GM19467 (cell line): ENCODE results near the gene MYBBP1A.
"Not testable (repeated sequence)": the region's sequence is repeated elsewhere in the genome, so short reads cannot be mapped to it uniquely, and the experiment has no call there.

Experiments
- ATAC-seq: cut with Tn5 transposase; IDR thresholded peaks from one replicate; pipeline ENCODE4 v1.9.1; 2021; ENCODE audit warnings: mild to moderate bottlenecking, moderate library complexity; ENCODE audit not compliant: unreplicated experiment

MYBBP1A gene

DNA sequence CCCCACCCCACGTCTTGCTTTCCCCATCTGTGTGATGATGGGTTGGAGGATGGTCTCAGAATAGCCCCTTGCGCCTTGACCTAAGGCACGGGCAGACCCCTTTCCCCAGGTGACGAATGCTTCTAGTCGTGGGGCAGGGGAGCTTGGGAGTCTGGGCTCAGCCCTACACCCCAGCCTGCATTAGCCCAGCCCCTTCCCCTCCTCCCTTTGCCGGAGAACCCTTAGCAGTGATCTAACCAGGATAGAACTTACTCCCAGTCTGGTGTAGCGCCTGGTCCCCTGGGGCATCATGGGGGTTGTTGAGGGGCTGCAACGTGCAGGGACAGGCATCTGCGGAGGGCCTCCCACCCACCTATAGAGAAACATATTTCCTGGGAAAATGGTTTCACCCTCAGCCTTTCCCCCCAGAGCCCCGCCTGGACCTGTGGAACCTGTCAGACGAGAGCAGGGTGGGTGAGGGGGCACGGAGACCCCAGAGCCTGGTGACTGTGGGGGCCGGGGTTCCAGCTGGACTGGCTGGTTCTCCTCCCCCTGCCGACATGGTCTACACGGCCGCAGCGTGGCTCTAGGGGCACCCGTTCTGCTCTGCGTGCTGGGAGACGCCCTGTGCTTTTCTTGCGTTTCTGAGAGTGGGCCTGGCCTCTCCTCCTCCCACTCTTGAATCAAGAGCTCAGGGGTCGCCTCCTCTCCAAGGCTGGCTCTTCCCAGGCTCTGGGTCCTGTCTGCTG, 33.9 kb upstream of the MYBBP1A start:
- no peak for ATAC-seq

DNA sequence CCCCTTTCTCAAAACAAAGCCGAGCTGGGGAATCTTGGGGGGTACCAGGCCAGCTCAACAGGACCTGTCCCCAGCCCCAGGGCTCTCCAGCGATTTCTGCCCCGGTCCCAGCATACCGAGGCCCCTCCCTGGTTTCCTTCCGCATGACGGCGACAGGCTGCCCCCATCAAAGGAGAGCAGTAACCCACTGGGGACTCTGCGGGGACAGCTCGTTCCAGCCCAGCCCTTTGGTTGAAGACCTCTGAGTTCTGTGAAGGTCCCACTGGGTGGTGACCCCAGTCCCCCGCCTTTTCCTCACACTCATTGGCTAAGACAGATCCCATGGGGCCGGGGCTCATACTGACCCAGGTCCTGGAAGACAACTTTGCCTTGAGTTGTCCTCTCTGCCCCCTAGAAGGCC, 33.2 kb upstream of the MYBBP1A start:
- ATAC-seq, result no peak

DNA sequence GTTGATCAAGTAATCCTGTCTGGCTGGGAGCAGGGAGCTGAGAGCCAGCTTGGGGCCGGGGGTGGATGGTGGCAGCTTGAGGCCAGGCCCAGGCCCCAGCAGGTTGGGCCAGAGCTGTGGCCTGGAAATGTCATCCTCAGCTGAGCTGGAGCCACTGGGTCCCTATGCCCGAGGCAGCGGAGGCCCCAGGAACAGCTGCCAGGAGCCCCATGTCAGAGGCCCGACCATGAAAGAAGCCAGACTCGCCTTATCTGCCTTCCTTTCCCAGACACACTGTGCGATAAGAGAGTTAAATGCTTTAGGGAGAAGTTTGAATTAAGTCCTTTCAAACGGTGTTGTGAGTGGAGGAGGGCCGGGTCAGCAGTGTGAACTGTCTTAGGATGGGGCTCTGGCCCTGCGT, 32.6 kb upstream of the MYBBP1A start:
- ATAC-seq, result no peak

DNA sequence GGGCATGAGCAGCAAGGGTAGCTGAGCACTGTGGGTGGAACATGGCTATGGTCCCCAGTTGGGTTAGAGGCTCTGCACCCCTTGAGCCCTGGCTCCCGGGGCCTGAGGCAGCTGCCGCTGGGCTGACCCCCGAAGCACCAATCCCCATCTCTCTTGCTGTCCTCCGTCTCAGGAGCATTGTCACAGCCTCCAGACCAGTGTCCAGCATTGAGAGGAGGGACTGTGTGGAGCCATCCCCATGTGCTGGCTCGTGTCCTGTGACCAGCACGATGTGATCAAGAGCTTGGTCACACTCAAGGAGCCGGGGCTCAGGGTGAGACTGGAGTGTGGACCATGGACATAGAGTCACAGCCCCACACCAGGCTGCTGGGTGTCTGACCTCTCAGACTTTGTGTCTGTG, 32.0 kb upstream of the MYBBP1A start:
- ATAC-seq, result no peak

DNA sequence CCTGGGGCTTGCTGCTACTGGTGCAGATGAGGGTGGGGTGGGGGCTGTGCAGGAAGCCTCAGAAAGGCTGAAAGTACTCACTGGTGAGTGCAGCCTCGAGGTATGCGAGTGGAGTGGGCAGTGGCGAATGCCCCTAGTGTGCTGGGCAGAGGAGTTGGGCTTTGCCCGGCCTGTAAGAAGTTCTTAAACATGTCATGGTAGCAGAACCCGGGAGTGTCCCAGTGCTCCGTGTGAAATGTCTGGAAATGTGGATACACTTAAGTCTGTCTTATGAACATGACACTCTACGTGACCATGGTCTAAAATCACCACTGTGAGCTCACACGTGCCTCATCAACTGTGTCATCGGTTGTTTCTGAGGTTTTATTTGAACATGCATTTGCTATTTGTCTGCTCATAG, 30.9 kb upstream of the MYBBP1A start:
- ATAC-seq, result no peak

DNA sequence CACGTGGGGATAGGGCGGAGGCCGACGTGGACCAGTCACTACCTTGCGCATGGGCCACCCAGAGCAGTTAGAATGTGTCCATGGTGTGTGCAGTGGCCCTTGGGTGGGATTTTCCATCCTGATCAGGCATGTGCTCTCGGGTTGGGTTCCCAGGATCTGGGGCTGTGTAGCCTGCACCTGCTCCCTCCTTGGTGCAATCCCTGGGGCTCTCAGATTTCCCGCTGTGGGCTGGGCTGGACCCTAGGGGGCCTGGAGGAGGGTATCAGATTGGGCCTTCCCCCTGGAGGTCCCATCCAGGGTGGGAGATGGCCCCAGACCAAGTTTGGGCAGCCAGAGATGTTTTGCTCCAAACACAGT, 30.4 kb upstream of the MYBBP1A start:
- ATAC-seq, result no peak

DNA sequence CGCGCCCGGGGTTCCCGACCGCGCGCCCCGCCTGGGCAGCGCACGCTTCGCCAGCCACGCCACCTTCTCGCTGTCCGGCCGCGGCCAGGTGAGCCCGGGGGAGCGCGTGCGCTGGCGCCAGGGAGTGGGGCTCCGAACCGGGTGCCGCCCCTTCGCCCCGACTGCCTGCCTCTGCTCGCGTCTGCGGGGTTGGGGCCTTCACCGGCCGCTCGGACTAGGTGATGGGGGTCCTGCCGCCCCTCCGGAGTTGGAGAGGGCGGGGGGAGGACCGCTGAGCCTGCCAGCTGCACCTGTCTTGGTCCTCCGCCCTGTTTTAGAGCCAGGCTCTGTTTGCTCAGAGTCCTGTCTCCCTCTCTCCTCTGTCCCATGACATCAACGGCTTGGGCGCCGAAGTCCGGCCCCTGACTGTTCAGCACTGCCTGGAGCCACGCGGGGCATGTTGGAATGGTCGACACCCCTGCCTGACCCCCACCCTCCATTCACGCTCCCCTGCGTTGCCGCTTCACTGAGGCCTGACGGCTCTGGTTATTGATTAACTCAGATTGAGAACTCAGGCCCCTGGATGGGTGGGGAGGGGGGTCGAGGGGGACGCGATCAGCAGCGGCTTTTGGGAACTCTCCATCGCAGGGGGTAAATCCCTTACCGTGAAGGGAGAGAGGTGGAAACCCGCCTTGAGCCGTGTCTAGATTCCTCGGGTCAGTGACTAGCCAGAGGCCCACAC, 29.9 kb upstream of the MYBBP1A start:
- ATAC-seq, result no peak

DNA sequence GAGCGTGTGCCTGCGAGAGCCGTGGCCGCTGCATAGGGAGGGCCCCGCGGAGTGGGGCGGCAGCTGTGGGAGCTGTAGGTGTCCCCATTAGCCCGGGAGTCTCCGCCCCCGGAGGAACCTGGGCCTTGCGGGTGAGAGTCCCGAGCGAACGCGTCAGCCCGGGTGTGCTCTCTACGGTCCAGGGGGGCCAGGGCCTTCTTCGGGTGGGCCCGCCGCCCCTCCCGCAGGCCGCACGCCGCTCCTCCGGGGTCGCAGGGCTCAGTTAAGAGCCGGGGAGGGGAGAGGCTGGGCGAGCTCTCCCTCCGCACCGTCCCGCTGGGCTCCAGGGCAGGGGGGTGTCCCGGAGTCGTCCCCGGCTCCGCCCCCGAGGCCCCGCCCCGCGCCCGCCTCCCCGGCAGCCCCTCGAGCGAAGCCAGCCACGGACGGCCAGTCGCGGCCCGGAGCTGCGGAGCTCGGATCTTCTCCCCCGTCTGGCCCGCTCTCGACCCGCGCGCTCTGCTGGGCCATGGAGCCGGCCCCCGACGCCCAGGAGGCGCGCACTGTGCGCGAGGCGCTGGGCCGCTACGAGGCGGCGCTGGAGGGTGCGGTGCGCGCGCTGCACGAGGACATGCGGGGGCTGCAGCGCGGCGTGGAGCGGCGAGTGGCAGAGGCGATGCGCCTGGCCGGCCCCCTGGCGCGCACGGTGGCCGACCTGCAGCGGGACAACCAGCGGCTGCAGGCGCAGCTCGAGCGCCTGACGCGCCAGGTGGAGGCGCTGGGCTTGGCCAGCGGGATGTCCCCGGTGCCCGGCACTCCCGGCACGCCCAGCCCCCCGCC, 29.1 kb upstream of the MYBBP1A start, which contains the start of gene SMTNL2:
Gene SMTNL2, plus strand, starts transcription at position 429 of the 816 bp plus-strand sequence. Its CDS starts 77 bp downstream, at position 506.
- ATAC-seq, result no peak

DNA sequence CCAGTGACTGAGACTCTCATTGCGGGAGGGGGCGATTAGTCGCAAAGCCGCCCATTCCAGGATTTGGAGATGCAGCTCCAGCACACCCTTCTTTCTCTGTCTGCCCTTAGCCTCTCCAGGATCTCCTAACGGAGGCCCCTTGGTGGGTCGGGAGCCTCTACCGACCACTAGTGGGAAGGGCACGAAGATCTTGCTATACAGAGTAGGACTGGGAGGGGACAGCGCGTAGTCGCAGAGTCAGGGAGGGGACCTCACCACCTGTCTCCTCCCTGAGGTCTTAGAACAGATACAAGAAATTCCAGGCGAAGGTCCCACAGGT, 28.6 kb upstream of the MYBBP1A start:
- ATAC-seq, result no peak

DNA sequence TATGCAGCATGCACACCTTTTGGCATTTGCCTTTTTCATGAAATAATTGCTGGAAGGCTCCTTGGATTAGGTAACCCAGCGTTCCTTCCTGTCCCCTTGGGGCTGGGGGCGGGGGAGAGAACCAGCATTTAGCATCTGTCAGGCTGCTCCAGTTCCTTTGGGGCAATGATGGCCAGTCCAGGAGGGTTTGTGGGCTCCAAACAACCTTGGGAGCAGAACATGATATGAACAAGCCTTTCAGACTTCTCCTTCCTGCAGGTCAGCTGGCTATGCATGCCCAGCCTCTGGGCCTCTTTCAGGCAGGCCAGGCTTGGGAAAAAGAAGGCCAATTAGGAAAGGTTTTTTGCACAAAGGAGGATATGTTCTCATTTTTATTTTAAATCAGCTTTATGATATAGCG, 28.0 kb upstream of the MYBBP1A start:
- ATAC-seq, result no peak

DNA sequence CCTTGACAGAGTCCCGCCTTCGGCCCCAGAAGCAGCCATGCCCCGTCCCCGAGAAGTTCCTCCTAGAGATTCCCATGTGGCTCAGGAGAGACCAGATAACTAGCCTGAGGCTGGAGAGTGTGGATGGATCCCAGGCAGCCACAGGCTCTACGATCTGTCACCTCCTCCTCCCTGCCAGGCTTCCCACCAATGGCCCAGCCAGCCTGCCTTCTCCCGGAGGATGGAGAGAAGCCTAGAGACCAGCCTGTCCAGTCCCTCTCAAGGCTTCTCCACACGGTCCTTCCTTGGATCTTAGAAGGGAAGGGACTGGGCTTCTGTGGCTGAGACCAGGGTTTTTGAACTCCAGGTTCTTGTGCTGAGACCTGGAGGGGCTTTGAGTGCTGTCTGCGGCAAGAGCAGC, 27.5 kb upstream of the MYBBP1A start:
- no peak for ATAC-seq

DNA sequence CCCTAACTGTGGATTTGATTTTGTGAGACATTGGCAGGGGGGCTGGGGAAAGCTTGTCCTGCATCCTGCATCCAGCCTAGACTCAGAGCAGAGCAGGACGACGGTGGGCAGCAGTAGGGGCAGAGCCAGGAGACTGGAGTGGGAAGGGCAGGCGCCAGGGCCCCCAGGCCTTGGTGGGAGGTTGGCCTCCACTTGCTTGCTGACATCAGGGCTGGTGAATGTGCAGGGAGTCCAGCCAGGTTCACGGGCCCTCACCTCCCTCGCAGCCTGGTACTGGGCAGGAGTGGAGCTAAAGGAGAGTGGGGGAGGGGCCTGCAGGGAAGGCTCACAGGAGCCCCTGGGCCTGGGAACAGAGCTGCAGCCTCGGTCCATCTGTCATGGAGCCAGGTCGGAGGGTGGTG, 26.9 kb upstream of the MYBBP1A start:
- ATAC-seq, result no peak

DNA sequence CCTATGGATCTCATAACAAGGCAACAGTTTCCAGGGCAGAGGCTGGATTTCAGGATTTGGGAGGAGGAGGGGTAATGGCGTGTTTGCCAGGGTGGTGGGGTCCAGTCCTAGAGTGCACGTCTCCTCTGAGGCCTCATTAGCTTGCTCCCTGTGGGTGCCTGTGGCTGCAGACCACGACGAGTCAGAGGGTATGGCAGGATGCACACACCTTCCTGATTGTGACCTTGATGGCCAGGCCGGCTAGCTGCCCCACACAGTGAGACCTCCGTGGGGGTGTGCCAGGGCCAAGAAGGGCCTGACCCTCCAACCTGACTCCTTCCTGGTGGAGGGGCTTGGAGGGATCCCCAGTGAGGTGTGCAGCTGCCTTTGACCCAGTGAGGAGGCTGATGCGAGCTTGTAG, 25.1 kb upstream of the MYBBP1A start:
- ATAC-seq, result no peak

DNA sequence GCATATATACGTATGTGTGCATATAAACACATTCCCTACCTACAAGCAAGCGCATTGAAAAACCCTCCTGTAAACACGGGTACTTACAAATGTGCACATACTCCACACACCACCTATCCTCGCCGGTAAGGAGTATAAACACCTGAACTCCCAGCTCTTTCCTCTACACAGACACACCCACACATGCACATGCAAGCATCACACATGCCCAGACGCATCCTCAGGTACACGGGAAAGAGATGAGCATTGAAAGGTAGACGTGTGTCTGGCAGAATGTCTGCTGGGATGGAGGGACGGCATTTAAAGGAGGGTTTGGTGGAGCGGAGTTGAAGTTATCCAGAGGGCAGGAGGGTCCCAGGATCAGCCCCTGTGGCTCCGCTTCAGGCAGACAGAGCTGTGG, 24.5 kb upstream of the MYBBP1A start:
- no peak for ATAC-seq

DNA sequence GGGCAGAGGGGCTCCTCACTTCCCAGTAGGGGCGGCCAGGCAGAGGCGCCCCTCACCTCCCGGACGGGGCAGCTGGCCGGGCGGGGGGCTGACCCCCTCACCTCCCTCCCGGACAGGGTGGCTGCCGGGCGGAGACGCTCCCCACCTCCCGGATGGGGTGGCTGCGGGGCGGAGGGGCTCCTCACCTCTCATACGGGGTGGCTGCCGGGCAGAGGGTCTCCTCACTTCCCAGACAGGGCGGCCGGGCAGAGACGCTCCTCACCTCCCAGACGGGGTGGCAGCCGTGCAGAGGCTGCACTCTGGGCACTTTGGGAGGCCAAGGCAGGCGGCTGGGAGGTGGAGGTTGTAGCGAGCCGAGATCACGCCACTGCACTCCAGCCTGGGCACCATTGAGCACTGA, 23.2 kb upstream of the MYBBP1A start:
- not testable (repeated sequence) for ATAC-seq

DNA sequence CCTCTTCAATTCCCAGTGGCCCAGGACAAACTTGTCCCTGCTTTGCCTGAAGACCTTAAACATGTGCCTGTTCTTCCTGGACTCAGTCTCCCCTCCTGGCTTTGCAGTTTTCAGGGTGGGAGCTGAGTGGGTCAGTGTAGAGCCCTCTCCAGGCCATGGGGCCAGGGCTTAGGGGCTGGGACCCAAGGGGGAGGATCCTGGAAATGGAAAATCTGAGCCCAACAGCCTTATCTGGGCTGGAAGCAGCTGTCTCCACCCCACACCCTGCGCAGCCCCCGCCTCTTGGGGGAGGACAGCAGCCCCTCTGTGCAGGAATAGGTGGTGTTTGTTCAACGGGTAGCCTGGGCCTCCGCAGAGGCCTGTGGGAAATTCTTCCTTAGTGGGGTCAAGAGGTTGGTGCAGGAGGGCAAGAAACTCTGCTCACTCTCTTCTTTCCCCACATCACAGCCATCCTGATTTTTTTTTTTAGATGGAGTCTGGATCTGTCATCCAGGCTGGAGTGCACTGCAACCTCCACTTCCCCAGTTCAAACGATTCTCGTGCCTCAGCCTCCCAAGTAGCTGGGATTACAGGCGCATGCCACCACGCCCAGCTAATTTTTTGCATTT, 22.3 kb upstream of the MYBBP1A start:
- ATAC-seq, result no peak

DNA sequence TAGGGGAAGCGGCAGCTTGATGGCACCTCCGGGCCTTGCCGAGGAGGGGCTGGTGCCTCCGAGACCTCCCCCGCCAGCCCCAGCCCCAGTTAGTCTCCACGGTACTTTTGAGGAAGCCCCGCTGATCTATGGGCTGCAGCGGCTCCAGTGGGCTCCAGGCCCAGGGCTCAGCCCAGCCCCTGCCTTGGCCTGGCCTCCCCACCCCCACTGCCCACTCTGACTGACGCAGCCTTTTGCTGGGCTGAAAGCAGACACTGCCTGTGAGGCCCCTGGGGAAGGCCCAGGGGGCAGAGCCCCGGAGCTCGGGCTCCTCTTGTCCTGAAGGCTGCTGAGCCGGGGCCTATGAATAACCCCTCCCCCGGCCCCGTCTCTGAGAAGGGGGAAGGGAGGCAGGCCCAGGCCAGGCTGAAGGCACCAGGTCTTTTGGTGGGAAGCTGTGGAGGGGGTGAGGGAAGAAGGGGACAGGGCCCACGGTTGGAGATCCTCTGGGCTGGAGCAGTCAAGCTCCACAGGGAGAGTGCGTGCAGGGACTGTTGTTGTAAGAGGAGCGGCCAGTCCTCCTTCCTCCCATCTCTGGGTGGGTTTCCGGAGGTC, 21.6 kb upstream of the MYBBP1A start:
- ATAC-seq, result no peak

DNA sequence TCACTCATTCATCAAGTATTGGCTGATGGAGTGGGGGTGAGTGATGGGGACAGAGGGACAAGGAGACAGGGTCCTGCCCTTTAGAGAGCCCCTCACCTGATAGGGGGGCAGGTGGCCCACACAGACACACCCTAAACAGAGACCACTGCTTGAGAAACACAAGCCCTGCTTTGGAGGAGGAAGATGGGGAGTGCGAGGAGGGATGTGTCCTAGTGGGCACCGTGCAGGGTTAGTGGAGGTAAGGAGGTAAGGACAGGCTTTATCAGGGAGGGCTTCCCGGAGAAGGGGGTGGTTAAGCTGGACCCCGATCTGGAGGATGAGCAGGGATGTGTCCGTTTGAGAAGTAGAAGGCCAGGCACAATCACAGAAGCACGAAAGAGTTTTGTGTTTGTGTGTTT, 21.0 kb upstream of the MYBBP1A start:
- no peak for ATAC-seq

DNA sequence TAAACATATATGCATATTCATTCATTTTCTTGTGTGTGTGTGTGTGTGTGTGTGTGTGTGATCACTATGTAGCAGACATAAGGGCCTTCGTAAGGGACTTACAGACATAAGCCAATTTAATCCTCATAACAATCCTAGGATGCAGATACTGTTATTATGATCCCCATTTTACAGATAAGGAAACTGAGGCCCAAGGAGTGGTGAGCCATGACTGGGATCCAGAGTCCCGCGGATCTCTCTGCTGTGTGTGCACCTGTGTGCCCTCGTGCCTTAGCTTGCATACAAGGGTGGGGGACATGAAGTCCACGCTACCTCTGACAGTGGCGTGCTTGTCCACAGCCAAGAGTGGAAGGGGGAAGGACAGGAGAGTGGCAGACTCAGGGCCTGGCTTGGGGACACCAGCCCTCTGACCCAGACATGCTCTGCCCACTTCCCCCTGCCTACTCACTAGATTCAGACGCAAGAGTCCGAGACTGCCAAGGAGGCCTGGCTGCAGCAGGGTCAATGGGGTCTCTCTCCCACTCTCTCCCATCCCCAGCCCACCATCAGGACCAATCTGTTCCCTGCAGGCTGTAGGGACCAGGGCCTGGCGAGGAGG, 19.4 kb upstream of the MYBBP1A start:
- no peak for ATAC-seq

DNA sequence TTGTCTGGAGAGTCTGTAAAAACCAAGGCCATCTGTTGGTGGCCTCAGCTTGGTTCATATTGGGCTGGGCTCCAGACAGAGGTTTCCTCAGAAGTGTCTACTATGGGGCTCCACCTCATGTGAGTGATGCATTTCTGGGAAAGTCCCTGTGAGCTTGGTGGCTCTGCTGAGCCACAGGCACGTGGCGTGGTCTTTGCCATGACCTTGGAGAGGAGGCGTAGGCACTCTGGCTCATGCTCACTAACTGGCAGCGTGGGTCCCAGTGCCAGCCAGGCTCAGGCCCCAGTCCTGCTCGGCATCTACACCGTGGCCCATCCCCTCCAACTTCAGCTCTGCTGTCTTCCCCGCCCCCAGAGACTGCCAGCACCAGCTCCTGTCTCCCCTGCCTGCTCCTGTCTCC, 18.5 kb upstream of the MYBBP1A start:
- ATAC-seq, result no peak

DNA sequence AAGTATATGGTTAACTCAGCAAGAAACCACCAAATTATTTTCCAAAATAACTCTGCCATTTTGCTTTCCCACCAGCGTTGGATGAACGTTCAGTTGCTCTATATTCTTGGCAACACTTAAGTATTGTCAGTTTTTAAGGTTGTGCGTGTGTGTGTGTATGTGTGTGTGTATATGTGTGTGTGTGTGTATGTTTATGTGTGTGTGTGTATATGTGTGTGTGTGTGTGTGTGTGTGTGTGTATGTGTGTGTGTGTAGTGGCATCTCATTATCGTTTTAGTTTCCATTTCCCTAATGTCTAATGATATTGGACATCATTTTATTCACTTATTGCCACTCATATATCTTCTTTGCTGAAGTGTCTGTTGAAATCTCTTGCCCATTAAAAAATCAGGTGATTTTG, 17.9 kb upstream of the MYBBP1A start:
- ATAC-seq, result no peak
